ENCODE data around the gene PRDM13.
"Not testable (repeated sequence)": the region's sequence is repeated elsewhere in the genome, so short reads cannot be mapped to it uniquely, and the experiment has no call there.

PRDM13 gene

GRCh38 chr6:99622044-99622443 lies 15.4 kb downstream of the PRDM13 start:
- not testable (repeated sequence) for H3K4me2 ChIP-seq (ENCODE audit: low read length, poor library complexity, severe bottlenecking); H3K9ac ChIP-seq (ENCODE audit: low read length); DNase-seq; H3K4ac ChIP-seq (ENCODE audit: low read depth in 1 of 2, low read length in 2 of 2); H3K14ac ChIP-seq (ENCODE audit: low read length in 2 of 2); H3K4me3 ChIP-seq (ENCODE audit: insufficient read depth in 1 of 2, low read depth in 1 of 2, low read length in 2 of 2); H3K4me1 ChIP-seq (ENCODE audit: control insufficient read depth, insufficient read depth, low read depth, low read length); H3K79me1 ChIP-seq (replicated peaks; ENCODE audit: low read length, poor library complexity, severe bottlenecking); H2BK5ac ChIP-seq (ENCODE audit: low read depth, low read length, poor library complexity, severe bottlenecking); H3K27ac ChIP-seq (ENCODE audit: low read length, poor library complexity, severe bottlenecking); H3K18ac ChIP-seq (ENCODE audit: low read depth in 1 of 2, low read length in 2 of 2); H2AK5ac ChIP-seq (ENCODE audit: low read length, severe bottlenecking); H2BK15ac ChIP-seq (ENCODE audit: low read depth, poor library complexity, severe bottlenecking); H2BK12ac ChIP-seq (ENCODE audit: low read length in 2 of 2); H3K9me3 ChIP-seq (ENCODE audit: control insufficient read depth, low read length); H3K23ac ChIP-seq (ENCODE audit: low read length in 2 of 2); H4K91ac ChIP-seq (ENCODE audit: low read length); H2AFZ ChIP-seq (ENCODE audit: low read depth, low read length); H2BK120ac ChIP-seq (ENCODE audit: low read depth, low read length); H3K36me3 ChIP-seq (ENCODE audit: control insufficient read depth in 1 of 2, insufficient read depth in 2 of 2, low read depth in 1 of 2, low read length in 2 of 2); H4K8ac ChIP-seq (ENCODE audit: low read length)
- H3K27me3 ChIP-seq (ENCODE audit: control insufficient read depth in 1 of 2, insufficient read depth in 1 of 2, low read length in 2 of 2), result peaks cover 67 to 70% of the 10 kb centered on the region in 2 experiments
- WGBS, result 97% methylated on average over 2 of the region's 2 CpGs

GRCh38 chr6:99629293-99629692 lies 22.7 kb downstream of the PRDM13 start:
- no peak overlapping the region for H2BK5ac ChIP-seq (ENCODE audit: low read depth, low read length, poor library complexity, severe bottlenecking)
- no peak overlapping the region for H2BK15ac ChIP-seq (ENCODE audit: low read depth, poor library complexity, severe bottlenecking)
- no peaks in the 10 kb centered on the region for H3K36me3 ChIP-seq (ENCODE audit: control insufficient read depth in 1 of 2, insufficient read depth in 2 of 2, low read depth in 1 of 2, low read length in 2 of 2)
- no peaks in the 10 kb centered on the region for H3K9me3 ChIP-seq (ENCODE audit: control insufficient read depth, low read length)
- H3K14ac ChIP-seq (ENCODE audit: low read length in 2 of 2), result no peak overlapping the region
- DNase-seq, result no peak
- no peak overlapping the region for H2AFZ ChIP-seq (ENCODE audit: low read depth, low read length)
- H2BK12ac ChIP-seq (ENCODE audit: low read length in 2 of 2), result no peak overlapping the region
- no peak overlapping the region for H3K4me3 ChIP-seq (ENCODE audit: insufficient read depth in 1 of 2, low read depth in 1 of 2, low read length in 2 of 2)
- H3K4me1 ChIP-seq (ENCODE audit: control insufficient read depth, insufficient read depth, low read depth, low read length), result no peaks in the 10 kb centered on the region
- no peak overlapping the region for H3K23ac ChIP-seq (ENCODE audit: low read length in 2 of 2)
- H3K4ac ChIP-seq (ENCODE audit: low read depth in 1 of 2, low read length in 2 of 2), result no peak overlapping the region
- WGBS, result 70% methylated on average over 3 of the region's 3 CpGs
- H3K18ac ChIP-seq (ENCODE audit: low read depth in 1 of 2, low read length in 2 of 2), result no peak overlapping the region
- no peak overlapping the region for H2BK120ac ChIP-seq (ENCODE audit: low read depth, low read length)
- H4K8ac ChIP-seq (ENCODE audit: low read length), result no peak overlapping the region
- H2AK5ac ChIP-seq (ENCODE audit: low read length, severe bottlenecking), result no peak overlapping the region
- no peak overlapping the region for H4K91ac ChIP-seq (ENCODE audit: low read length)
- peaks cover 9 to 12% of the 10 kb centered on the region in 2 experiments for H3K27me3 ChIP-seq (ENCODE audit: control insufficient read depth in 1 of 2, insufficient read depth in 1 of 2, low read length in 2 of 2)
- no peak overlapping the region for H3K9ac ChIP-seq (ENCODE audit: low read length)
- H3K79me1 ChIP-seq (replicated peaks; ENCODE audit: low read length, poor library complexity, severe bottlenecking), result no peaks in the 10 kb centered on the region
- H3K4me2 ChIP-seq (ENCODE audit: low read length, poor library complexity, severe bottlenecking), result no peak overlapping the region
- no peak overlapping the region for H3K27ac ChIP-seq (ENCODE audit: low read length, poor library complexity, severe bottlenecking)

DNA sequence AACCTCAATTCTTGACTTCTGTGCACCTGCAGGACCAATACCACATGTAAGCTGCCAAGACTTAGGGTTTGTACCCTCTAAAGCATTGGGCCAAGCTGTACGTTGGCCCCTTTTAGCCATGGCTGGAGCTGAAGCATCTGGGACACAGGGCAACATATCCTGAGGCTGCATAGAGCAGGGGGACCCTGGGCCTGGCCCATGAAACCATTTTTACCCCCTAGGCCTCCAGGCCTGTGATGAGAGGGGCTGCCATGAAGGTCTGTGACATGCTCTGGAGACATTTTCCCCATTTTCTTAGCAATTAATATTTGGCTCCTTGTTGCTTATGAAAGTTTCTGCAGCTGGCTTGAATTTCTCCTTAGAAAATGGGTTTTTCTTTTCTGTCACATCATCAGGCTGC lies 31.0 kb downstream of the PRDM13 start:
- Histone ChIP-seq H4K91ac (ENCODE audit: low read length) (no peak overlapping the region), H3K4me2 (ENCODE audit: low read length, poor library complexity, severe bottlenecking) (no peak overlapping the region), H4K8ac (ENCODE audit: low read length) (no peak overlapping the region), H3K4me3 (ENCODE audit: insufficient read depth in 1 of 2, low read depth in 1 of 2, low read length in 2 of 2) (no peak overlapping the region), H3K27ac (ENCODE audit: low read length, poor library complexity, severe bottlenecking) (no peak overlapping the region), H3K36me3 (ENCODE audit: control insufficient read depth in 1 of 2, insufficient read depth in 2 of 2, low read depth in 1 of 2, low read length in 2 of 2) (no peaks in the 10 kb centered on the region), H2AFZ (ENCODE audit: low read depth, low read length) (no peak overlapping the region), H2AK5ac (ENCODE audit: low read length, severe bottlenecking) (no peak overlapping the region), H2BK5ac (ENCODE audit: low read depth, low read length, poor library complexity, severe bottlenecking) (no peak overlapping the region), H3K4me1 (ENCODE audit: control insufficient read depth, insufficient read depth, low read depth, low read length) (no peaks in the 10 kb centered on the region), H2BK12ac (ENCODE audit: low read length in 2 of 2) (no peak overlapping the region), H3K23ac (ENCODE audit: low read length in 2 of 2) (no peak overlapping the region), H3K9me3 (ENCODE audit: control insufficient read depth, low read length) (peaks cover 14% of the 10 kb centered on the region), H3K9ac (ENCODE audit: low read length) (no peak overlapping the region), H2BK15ac (ENCODE audit: low read depth, poor library complexity, severe bottlenecking) (no peak overlapping the region), H3K79me1 (replicated peaks; ENCODE audit: low read length, poor library complexity, severe bottlenecking) (no peaks in the 10 kb centered on the region), H3K14ac (ENCODE audit: low read length in 2 of 2) (no peak overlapping the region), H3K4ac (ENCODE audit: low read depth in 1 of 2, low read length in 2 of 2) (no peak overlapping the region), H3K27me3 (ENCODE audit: control insufficient read depth in 1 of 2, insufficient read depth in 1 of 2, low read length in 2 of 2) (peaks cover 4 to 9% of the 10 kb centered on the region in 2 experiments), H2BK120ac (ENCODE audit: low read depth, low read length) (no peak overlapping the region), H3K18ac (ENCODE audit: low read depth in 1 of 2, low read length in 2 of 2) (no peak overlapping the region)
- DNase-seq, result no peak
- 15% methylated on average over 1 of the region's 1 CpG for WGBS

DNA sequence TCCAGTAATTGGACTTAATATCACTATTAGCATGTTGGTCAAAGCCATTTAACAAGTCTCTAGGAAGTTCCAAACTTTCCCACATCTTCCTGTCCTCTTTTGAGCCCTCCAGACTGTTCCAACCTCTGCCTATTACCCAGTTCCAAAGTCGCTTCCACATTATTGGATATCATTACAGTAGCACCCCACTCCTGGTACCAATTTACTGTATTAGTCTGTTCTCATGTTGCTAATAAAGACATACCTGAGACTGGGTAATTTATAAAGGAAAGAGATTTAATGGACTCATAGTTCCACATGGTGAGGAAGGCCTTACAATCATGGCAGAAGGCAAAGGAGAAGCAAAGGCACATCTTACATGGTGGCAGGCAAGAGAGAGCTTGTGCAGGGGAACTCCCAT lies 31.7 kb downstream of the PRDM13 start:
- not testable (repeated sequence) for H2BK120ac ChIP-seq (ENCODE audit: low read depth, low read length); H3K79me1 ChIP-seq (replicated peaks; ENCODE audit: low read length, poor library complexity, severe bottlenecking); H3K4ac ChIP-seq (ENCODE audit: low read depth in 1 of 2, low read length in 2 of 2); H3K18ac ChIP-seq (ENCODE audit: low read depth in 1 of 2, low read length in 2 of 2); DNase-seq; H3K14ac ChIP-seq (ENCODE audit: low read length in 2 of 2); H3K4me2 ChIP-seq (ENCODE audit: low read length, poor library complexity, severe bottlenecking); H2AK5ac ChIP-seq (ENCODE audit: low read length, severe bottlenecking); H2BK5ac ChIP-seq (ENCODE audit: low read depth, low read length, poor library complexity, severe bottlenecking); H4K91ac ChIP-seq (ENCODE audit: low read length); H2BK12ac ChIP-seq (ENCODE audit: low read length in 2 of 2); H3K23ac ChIP-seq (ENCODE audit: low read length in 2 of 2); H3K4me3 ChIP-seq (ENCODE audit: insufficient read depth in 1 of 2, low read depth in 1 of 2, low read length in 2 of 2); H4K8ac ChIP-seq (ENCODE audit: low read length); H2AFZ ChIP-seq (ENCODE audit: low read depth, low read length); H3K9ac ChIP-seq (ENCODE audit: low read length); H3K4me1 ChIP-seq (ENCODE audit: control insufficient read depth, insufficient read depth, low read depth, low read length); H2BK15ac ChIP-seq (ENCODE audit: low read depth, poor library complexity, severe bottlenecking); H3K27me3 ChIP-seq (ENCODE audit: control insufficient read depth in 1 of 2, insufficient read depth in 1 of 2, low read length in 2 of 2); H3K27ac ChIP-seq (ENCODE audit: low read length, poor library complexity, severe bottlenecking); H3K36me3 ChIP-seq (ENCODE audit: control insufficient read depth in 1 of 2, insufficient read depth in 2 of 2, low read depth in 1 of 2, low read length in 2 of 2)
- no CpG with 5 or more reads among the region's 1 CpG for WGBS
- peaks cover 14% of the 10 kb centered on the region for H3K9me3 ChIP-seq (ENCODE audit: control insufficient read depth, low read length)

Measured in mesenchymal stem cell (in vitro differentiated cells and primary cell).